Testis (tissue), 5 donors: ENCODE results near the gene BBS2. TPM values are rescaled to one million over a fixed set of nuclear protein-coding genes. Genes with fewer than 3 reads are reported as not detected.

Experiments used
- DNase-seq: peaks from one replicate; pipeline ENCODE4 v3.0.0-alpha.2; 2019
- H3K27ac ChIP-seq, 2 donors: fragments of 200-600 bp; sonication (generic); one replicate each; pipeline ENCODE4 v1.5.1; 2019
- H3K27me3 ChIP-seq: fragments of 200-600 bp; sonication (generic); one replicate; pipeline ENCODE4 v1.5.1; 2019
- H3K36me3 ChIP-seq: fragments of 200-600 bp; sonication (generic); one replicate; pipeline ENCODE4 v1.5.1; 2017; ENCODE audit warnings: low read depth; ENCODE audit errors: missing control alignments
- H3K4me1 ChIP-seq: fragments of 200-600 bp; sonication (generic); one replicate; pipeline ENCODE4 v1.5.1; 2019
- H3K4me3 ChIP-seq, 2 donors: fragments of 200-600 bp; sonication (generic); one replicate each; pipeline ENCODE4 v1.5.1; 2017 to 2019
- H3K9me3 ChIP-seq: fragments of 200-600 bp; sonication (generic); one replicate; pipeline ENCODE4 v1.5.1; 2017
- CTCF ChIP-seq, 3 experiments: fragments of 450-650 bp in 2 of 3; fragments of 200-600 bp in 1 of 3; sonication (generic) in 1 of 3; IDR thresholded peaks; one replicate each; pipeline ENCODE4 v1.5.1; 2016 to 2019; ENCODE audit warnings: antibody characterized with exemption in 3 of 3, mild to moderate bottlenecking in 2 of 3, moderate library complexity in 1 of 3
- POLR2A ChIP-seq: fragments of 450-650 bp; IDR thresholded peaks from one replicate; pipeline ENCODE4 v1.6.1; 2017; ENCODE audit warnings: antibody characterized with exemption, mild to moderate bottlenecking, moderate library complexity
- WGBS, 2 donors: methylation state at CpG; one replicate each; pipeline ENCODE4 v1.1.5; 2018; 5-methylcytosine and 5-hydroxymethylcytosine counted together
- intact Hi-C: fragments of 100-400 bp; cut with DNase I; formaldehyde crosslinking; loops from one replicate; pipeline ENCODE4 v1.15.1; 2023; ENCODE audit warnings: low total_unique reads
- long read RNA-seq, 2 donors: transcript quantifications; one replicate each; lab custom pipeline, GENCODE V29; 2026
- polyA plus RNA-seq: library from polyadenylated mRNA; stranded (reverse); fragments of 350-450 nt; fragmentation: Illumina TruSeq; extraction: RNeasy Lipid Tissue Mini Kit (QIAGEN cat#74804); gene quantifications from one replicate; pipeline ENCODE4 v1.2.3, GENCODE V29; 2014; ENCODE audit warnings: low read depth, low replicate concordance; ENCODE audit not compliant: insufficient read depth
- total RNA-seq, 2 donors: library from RNA; depleted of rRNA; stranded (reverse); fragments of >200 nt; gene quantifications; one replicate each; pipeline ENCODE4 v1.2.3, GENCODE V29; 2016

Gene BBS2
- total RNA-seq (10 to 100 TPM; 70.3 to 83.6 TPM), polyA plus RNA-seq (79.8 TPM)
- long read RNA-seq, donor 1, transcript BBS2-201 (17 exons, 2,963 nt), result major isoform, 10 of 58 reads
- long read RNA-seq, donor 1, partial matches to known transcripts, result 48 of 58 reads
- long read RNA-seq, donor 1, other reads (novel, unspliced or antisense), result 0 of 58 reads
- long read RNA-seq, donor 2, transcript BBS2-201 (17 exons, 2,963 nt), result major isoform, 9 of 31 reads
- long read RNA-seq, donor 2, partial matches to known transcripts, result 21 of 31 reads
- long read RNA-seq, donor 2, other reads (novel, unspliced or antisense), result 0 of 31 reads

DNA sequence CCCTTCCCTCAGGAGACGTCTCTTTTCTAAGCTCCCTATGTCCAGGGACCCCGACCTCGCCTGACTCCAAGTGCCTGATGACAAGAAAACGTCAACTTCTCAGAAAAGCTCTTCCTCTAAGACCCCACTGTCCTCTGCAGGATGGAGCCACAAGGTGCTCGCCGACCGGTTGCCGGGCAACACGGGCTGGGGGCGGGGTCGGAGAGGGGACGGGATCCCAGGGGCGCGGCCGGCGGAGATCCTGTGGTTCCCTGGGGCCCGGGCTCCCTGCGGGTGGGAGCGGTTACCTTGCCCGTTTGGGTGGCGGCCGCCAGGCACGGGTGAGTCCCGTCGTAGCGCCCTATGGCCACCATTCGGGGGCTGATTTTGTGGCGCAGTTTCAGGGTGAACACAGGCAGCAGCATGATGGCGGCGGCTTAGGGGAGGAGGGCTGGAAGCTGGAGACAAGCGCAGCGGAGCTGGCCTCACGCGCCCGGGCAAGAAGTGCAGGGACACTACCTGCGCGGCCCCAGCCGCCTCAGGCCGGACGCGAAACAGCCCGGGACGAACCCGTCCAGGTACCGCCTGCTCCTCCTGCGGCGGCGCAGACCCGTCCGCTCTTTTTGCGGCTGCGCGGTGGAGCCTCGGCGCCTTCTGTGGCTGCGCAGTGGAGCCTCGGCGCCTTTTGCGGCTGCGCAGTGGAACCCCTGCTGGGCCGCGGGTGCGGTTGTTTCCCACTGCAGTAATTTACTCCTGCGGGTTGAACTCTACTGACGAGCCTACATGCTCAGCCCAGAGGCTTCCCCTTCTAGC lies at the start of gene BBS2:
Gene BBS2, minus strand, starts transcription at position 566 of the 792 bp plus-strand sequence. Its CDS starts 162 bp downstream, at position 404.
- Histone ChIP-seq H3K4me1 (peaks cover 18% of the 10 kb centered on the region), H3K4me3 (peak within 1 kb of the TSS; percentile 90 to 100), H3K27me3 (no peaks in the 10 kb centered on the region), H3K36me3 (no peaks in the 10 kb centered on the region), H3K27ac (peak within 1 kb of the TSS; percentile 83 to 87), H3K9me3 (no peaks in the 10 kb centered on the region)
- TF ChIP-seq CTCF (IDR thresholded peaks at IDR 0.05) (peak in 1 of 3 experiments; percentile 30), POLR2A (no peak)
- WGBS, 2 donors, result 0 to 1% methylated on average over 32 to 64 of the region's 65 CpGs
- DNase-seq, result peak; percentile 89
- intact Hi-C loops, result loop anchor here (5.0 kb wide), 1 partner anchor 527 kb away; no protein-coding TSS in a partner anchor

DNA sequence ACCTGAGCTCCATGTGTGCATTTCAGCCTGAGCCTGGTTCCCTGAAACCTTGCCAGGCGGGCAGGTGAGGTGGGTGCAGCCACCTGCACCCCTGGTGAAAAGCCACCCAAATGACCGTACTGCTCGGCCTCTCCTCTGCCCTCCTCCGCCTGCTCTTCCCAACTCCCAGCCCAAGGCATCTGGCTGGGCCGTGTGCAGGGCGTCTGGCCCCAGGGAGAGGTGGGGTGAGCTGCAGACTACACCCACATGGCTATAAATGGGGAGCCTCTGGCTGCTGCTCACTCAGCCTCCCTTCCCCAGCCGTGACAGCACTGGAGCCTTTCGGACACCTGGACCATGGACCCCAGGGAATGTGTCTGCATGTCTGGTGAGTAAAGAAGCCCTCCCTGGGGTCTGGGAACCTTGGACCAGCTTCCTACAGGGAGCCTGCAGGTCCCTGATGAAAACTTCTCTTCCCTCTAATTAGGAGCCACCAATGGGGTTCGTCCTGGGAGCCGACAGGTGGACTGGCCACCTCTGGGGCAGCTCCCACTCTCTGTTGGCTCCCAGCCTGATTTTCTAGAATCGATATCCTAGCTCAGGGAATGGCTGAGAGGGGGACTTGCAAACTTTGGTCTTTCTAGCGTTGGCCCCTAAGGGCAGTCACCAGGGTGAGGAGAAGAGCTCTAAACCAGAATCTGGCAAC lies 45.1 kb upstream of the BBS2 start, which contains the start of gene MT4:
Gene MT4, plus strand, starts transcription at position 281 of the 685 bp plus-strand sequence. Its CDS starts 56 bp downstream, at position 337.
- intact Hi-C loops, result no loop called here
- DNase-seq, result no peak
- H3K9me3 ChIP-seq, result no peaks in the 10 kb centered on the region
- 79 to 86% methylated on average over 6 to 12 of the region's 12 CpGs for WGBS, 2 donors
- TF ChIP-seq POLR2A (no peak), CTCF (IDR thresholded peaks at IDR 0.05) (no peak)
- H3K36me3 ChIP-seq, result no peaks in the 10 kb centered on the region
- H3K27me3 ChIP-seq, result no peaks in the 10 kb centered on the region
- H3K27ac ChIP-seq, result no peak within 1 kb of the TSS
- H3K4me1 ChIP-seq, result no peaks in the 10 kb centered on the region
- H3K4me3 ChIP-seq, result no peak within 1 kb of the TSS

DNA sequence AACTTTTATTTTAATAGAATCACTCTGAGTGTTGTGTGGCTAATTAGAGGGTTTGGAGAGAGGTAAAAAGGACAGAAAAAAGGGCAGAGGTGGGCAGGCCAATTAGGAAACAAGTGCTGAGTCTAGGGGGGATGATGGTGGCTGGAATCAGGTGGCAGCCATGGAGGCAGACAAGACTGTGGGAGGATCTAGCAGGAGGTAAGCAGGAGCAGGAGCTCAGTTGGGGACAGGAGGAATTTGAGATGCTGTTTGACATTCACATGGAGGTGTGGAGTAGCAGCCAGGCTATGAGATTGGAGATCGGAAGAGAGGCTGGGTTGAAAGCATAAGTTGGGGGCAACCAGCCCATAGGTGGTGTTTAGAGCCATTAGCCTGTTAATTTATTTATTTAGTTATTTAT lies 41.3 kb upstream of the BBS2 start:
- H3K9me3 ChIP-seq, result no peaks in the 10 kb centered on the region
- H3K4me3 ChIP-seq, result no peak overlapping the region
- no peak for DNase-seq
- no peaks in the 10 kb centered on the region for H3K36me3 ChIP-seq
- no peaks in the 10 kb centered on the region for H3K27me3 ChIP-seq
- no peak overlapping the region for H3K27ac ChIP-seq
- TF ChIP-seq CTCF (IDR thresholded peaks at IDR 0.05) (no peak), POLR2A (no peak)
- H3K4me1 ChIP-seq, result no peaks in the 10 kb centered on the region
- intact Hi-C loops, result no loop called here
- 50 to 67% methylated on average over 1 of the region's 1 CpG for WGBS, 2 donors

DNA sequence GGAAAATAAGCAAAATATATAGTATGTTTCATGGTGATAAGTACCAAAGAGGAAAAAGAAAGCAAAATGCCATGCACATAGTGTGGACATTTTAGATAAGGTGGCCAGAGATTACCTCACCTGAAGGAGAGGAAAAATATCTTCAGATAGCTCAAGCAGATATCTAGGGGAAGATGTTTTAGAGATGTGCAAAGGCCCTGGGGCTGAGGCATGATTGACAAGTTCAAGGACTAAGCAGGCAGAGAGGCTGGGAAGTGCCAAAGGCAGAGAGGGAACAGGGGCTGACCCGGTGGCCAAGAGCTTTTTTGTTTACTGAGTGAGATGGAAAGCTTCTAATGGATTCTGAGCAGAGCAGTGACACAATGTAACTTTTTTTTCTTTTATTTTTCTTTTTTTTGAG lies 40.6 kb upstream of the BBS2 start:
- WGBS, 2 donors, result 45 to 56% methylated on average over 1 of the region's 1 CpG
- intact Hi-C loops, result no loop called here
- H3K9me3 ChIP-seq, result no peaks in the 10 kb centered on the region
- no peak overlapping the region for H3K4me3 ChIP-seq
- H3K27ac ChIP-seq, result no peak overlapping the region
- no peak for DNase-seq
- TF ChIP-seq CTCF (IDR thresholded peaks at IDR 0.05) (no peak), POLR2A (no peak)
- H3K4me1 ChIP-seq, result no peaks in the 10 kb centered on the region
- no peaks in the 10 kb centered on the region for H3K27me3 ChIP-seq
- H3K36me3 ChIP-seq, result no peaks in the 10 kb centered on the region
